NK-92 treated with Interleukin-12 subunit alpha and Interleukin-12 subunit beta, amount 100 ng/mL, for 24 hours (cell line): ENCODE data around the gene ARHGAP21.

ENCODE experiments used
- DNase-seq: peaks from one replicate; lab custom pipeline; 2025; lab: John Stamatoyannopoulos, UW

The ARHGAP21 gene

GRCh38 chr10:24533981-24534380 is 189.7 kb downstream of the ARHGAP21 start:
- no peak for DNase-seq
